Nephron (organoid): ENCODE results near the gene CDC5L.
"Not testable (repeated sequence)": the region's sequence is repeated elsewhere in the genome, so short reads cannot be mapped to it uniquely, and the experiment has no call there.

ENCODE experiments used
- H3K27ac Mint-ChIP-seq, 3 experiments: 2 replicates each; pipeline ENCODE4 v1.8.0; 2020; ENCODE audit warnings: mixed read lengths in 3 of 3, mild to moderate bottlenecking in 2 of 3, moderate library complexity in 1 of 3
- H3K27me3 Mint-ChIP-seq: 2 replicates; pipeline ENCODE4 v1.8.0; 2021; ENCODE audit warnings: low read depth, mild to moderate bottlenecking, moderate library complexity, mixed read lengths
- H3K36me3 Mint-ChIP-seq: 2 replicates; pipeline ENCODE4 v1.8.0; 2020; ENCODE audit warnings: low read depth, mixed read lengths
- H3K4me1 Mint-ChIP-seq: 2 replicates; pipeline ENCODE4 v1.8.0; 2020; ENCODE audit warnings: mixed read lengths
- H3K4me3 Mint-ChIP-seq, 3 experiments: 2 replicates each; pipeline ENCODE4 v1.8.0; 2020; ENCODE audit warnings: mild to moderate bottlenecking in 3 of 3, mixed read lengths in 3 of 3, moderate library complexity in 2 of 3
- H3K9me3 Mint-ChIP-seq: 2 replicates; pipeline ENCODE4 v1.8.0; 2020; ENCODE audit warnings: mixed read lengths
- CTCF ChIP-seq, 3 experiments: fragments of 200-600 bp; sonication (generic); IDR thresholded peaks; one replicate each; pipeline ENCODE4 v1.5.0; 2021; ENCODE audit warnings: antibody characterized with exemption in 3 of 3; ENCODE audit not compliant: unreplicated experiment in 3 of 3

CDC5L gene

DNA sequence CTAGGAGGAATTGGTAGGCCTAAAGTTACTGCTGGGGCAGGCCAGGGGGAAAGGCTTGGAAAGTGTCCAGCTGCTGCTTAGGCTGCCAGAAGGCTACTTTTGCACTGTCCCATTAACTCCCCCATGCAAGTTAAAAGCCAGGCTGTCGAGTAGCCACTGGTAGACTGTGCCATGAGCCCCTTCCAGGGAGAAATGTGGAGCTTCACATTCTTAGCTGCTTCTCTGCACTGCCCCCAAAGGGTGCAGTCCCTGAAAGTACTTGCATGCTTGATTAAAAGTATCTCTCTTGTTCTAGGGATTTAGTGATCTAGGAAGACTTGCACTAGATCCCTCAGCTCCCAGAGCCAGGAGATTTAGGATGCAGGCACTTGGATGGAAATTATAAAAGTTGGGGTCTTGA is 57.3 kb downstream of the CDC5L start:
- TF ChIP-seq CTCF (IDR thresholded peaks at IDR 0.05; ENCODE audit: unreplicated experiment in 3 of 3) = no peak
- H3K4me1 Mint-ChIP-seq = no peaks in the 10 kb centered on the region
- H3K4me3 Mint-ChIP-seq = no peak overlapping the region
- H3K27me3 Mint-ChIP-seq = no peaks in the 10 kb centered on the region
- peaks cover 26% of the 10 kb centered on the region for H3K9me3 Mint-ChIP-seq
- H3K36me3 Mint-ChIP-seq = peaks cover 77% of the 10 kb centered on the region
- H3K27ac Mint-ChIP-seq = no peak overlapping the region

DNA sequence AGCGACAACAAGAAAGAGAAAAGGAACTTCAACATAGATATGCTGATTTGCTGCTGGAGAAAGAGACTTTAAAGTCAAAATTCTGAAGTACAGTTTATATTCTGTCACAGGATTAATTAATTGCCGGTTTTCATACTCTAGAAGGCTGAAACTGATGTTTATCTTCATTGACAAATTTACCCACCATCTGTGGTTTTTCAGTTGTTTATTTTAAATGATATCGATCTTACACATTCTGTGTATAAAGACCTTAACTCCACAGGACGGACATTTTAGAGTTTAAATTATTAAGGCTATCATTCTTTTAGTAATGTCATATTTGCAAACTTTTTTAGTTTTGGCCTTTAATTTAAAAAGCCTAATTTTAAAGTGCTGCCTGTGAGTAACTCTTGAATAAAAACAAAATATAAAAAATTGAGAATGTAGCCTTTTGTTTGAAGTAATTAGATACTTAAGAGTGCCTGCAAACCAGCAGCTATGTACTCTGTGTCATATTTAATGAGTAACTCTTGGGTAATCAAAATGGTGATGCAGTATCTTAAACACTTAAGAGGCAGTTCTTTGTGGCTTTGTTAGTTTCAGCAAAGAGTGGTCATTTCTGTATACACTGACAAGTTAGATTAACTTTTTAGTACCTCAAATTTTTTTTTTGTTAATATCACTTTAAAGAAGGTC is 59.3 kb downstream of the CDC5L start:
- H3K9me3 Mint-ChIP-seq = peaks cover 20% of the 10 kb centered on the region
- peaks cover 5% of the 10 kb centered on the region for H3K4me1 Mint-ChIP-seq
- no peak overlapping the region for H3K4me3 Mint-ChIP-seq
- TF ChIP-seq CTCF (IDR thresholded peaks at IDR 0.05; ENCODE audit: unreplicated experiment in 3 of 3) = no peak
- H3K27ac Mint-ChIP-seq = peak overlapping the region in 1 of 3 experiments; percentile 40
- no peaks in the 10 kb centered on the region for H3K27me3 Mint-ChIP-seq
- peaks cover 63% of the 10 kb centered on the region for H3K36me3 Mint-ChIP-seq

- H3K9me3 Mint-ChIP-seq, H3K4me3 Mint-ChIP-seq, H3K27ac Mint-ChIP-seq, H3K27me3 Mint-ChIP-seq: not testable (repeated sequence)
- Mint-ChIP-seq H3K4me1 (peaks cover 13% of the 10 kb centered on the region), H3K36me3 (peaks cover 49% of the 10 kb centered on the region)
Measured at GRCh38 chr6:44449181-44449580, 61.7 kb downstream of the CDC5L start.

DNA sequence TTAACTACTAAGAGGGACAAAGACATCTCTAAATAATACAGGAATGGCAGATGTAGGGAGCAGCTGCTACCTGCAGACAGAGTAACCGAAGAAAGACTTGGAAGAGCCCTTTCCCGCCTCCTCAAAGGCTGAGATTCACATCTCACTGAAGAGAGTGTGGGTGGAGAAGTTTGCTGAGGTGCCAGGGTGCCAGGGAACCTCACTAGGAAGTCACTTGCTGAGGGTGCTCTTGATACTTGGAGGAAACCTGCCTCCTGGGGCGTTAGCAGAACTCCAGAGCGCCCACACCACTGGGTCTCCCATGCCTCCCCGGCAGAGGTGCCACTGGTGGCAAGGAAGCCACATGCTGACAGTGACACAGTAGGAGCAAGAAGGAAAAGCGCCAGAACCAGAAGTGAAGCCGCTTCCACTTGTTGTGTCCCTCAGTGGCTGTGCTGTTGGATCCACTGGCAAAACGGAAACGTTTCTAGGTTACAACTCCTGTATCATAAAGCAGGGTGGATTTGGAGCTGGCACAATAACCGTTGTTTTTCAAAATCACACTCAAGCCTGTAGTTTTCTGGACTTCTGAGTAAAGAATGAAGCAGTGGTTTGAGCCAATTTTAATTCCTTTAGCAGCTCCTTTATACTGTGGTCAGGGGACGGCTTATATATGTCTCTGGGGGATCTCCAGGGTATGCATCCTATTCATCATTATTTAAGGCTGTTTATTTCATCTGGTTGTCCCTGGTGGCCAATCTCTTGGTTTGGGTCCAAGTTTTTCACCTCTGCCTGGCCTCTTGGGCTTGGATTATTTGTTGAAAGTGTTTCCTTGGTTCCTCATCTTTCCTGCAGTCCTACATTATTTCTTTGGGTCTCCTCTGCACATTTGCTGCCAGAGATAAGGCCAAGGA is 64.5 kb downstream of the CDC5L start:
- no peaks in the 10 kb centered on the region for H3K9me3 Mint-ChIP-seq
- peaks cover 13% of the 10 kb centered on the region for H3K4me1 Mint-ChIP-seq
- no peak for TF ChIP-seq CTCF (IDR thresholded peaks at IDR 0.05; ENCODE audit: unreplicated experiment in 3 of 3)
- peaks cover 4% of the 10 kb centered on the region for H3K27me3 Mint-ChIP-seq
- H3K4me3 Mint-ChIP-seq = no peak overlapping the region
- peaks cover 27% of the 10 kb centered on the region for H3K36me3 Mint-ChIP-seq
- peak overlapping the region in 1 of 3 experiments; percentile 8 for H3K27ac Mint-ChIP-seq

DNA sequence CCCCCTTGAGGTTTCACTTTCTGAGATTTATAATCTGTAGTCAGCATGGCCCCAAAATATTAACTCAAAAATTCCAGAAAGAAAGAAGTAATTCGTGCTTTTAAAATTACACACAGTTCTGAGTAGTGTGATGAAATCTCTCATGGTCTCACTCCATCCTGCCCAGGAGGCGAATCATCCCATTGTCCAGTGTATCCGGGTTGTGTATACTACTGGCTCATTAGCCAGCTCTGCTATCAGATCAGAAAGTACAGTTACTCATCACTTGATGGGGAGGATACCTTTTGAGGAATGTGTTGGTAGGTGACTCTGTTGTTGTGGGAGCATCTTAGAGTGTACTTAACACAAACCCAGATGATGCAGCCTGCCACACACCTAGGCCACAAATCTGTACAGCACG is 65.2 kb downstream of the CDC5L start:
- no peak overlapping the region for H3K4me3 Mint-ChIP-seq
- H3K4me1 Mint-ChIP-seq = peaks cover 13% of the 10 kb centered on the region
- no peaks in the 10 kb centered on the region for H3K9me3 Mint-ChIP-seq
- peak overlapping the region in 1 of 3 experiments; percentile 5 for H3K27ac Mint-ChIP-seq
- peaks cover 20% of the 10 kb centered on the region for H3K36me3 Mint-ChIP-seq
- no peak for TF ChIP-seq CTCF (IDR thresholded peaks at IDR 0.05; ENCODE audit: unreplicated experiment in 3 of 3)
- peaks cover 6% of the 10 kb centered on the region for H3K27me3 Mint-ChIP-seq

- peaks cover 16% of the 10 kb centered on the region for H3K36me3 Mint-ChIP-seq
- no peak overlapping the region for H3K4me3 Mint-ChIP-seq
- no peak overlapping the region for H3K27ac Mint-ChIP-seq
- H3K9me3 Mint-ChIP-seq = no peaks in the 10 kb centered on the region
- H3K4me1 Mint-ChIP-seq = peaks cover 13% of the 10 kb centered on the region
- H3K27me3 Mint-ChIP-seq = peaks cover 9% of the 10 kb centered on the region
- TF ChIP-seq CTCF (IDR thresholded peaks at IDR 0.05; ENCODE audit: unreplicated experiment in 3 of 3) = no peak
Measured at GRCh38 chr6:44453146-44453545, 65.6 kb downstream of the CDC5L start.
